ENCODE measurements around the gene EFCAB8.

EFCAB8 gene

DNA sequence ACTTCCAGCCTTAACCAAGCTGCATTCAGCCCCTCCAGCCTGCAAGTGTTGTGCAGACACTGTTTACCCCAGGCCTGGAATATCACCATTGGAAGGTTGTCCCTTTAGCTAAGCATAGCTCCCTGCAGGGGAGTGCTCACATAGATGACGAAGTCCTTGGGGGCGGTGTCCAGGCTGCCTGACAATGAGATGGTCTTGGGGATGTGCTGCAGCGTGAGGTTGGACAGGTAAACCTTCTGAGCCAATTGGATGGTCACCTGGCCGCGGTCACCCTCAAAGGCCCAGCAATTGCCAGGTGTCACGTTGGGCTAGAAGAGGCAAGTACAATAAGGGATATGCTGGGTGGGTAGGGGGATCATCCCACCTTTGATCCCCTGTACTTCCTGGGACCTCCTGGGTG, 126.9 kb downstream of the EFCAB8 start:
- ATAC-seq: no peak
- TF ChIP-seq BACH2 (CRISPR knock-in tag; IDR thresholded peaks at IDR 0.05; ENCODE audit: borderline replicate concordance) (no peak), ESRRG (CRISPR knock-in tag; IDR thresholded peaks at IDR 0.05) (no peak), ZNF70 (CRISPR knock-in tag; IDR thresholded peaks at IDR 0.05) (no peak), ZC3H10 (CRISPR knock-in tag; IDR thresholded peaks at IDR 0.05) (no peak), RARB (CRISPR knock-in tag; IDR thresholded peaks at IDR 0.05) (no peak), TOX (CRISPR knock-in tag; IDR thresholded peaks at IDR 0.05; ENCODE audit: borderline replicate concordance) (no peak), ZFP30 (CRISPR knock-in tag; IDR thresholded peaks at IDR 0.05) (no peak), PPARA (CRISPR knock-in tag; IDR thresholded peaks at IDR 0.05; ENCODE audit: borderline replicate concordance) (no peak), TCF4 (CRISPR knock-in tag; IDR thresholded peaks at IDR 0.05; ENCODE audit: borderline replicate concordance) (no peak), GLIS3 (CRISPR knock-in tag; IDR thresholded peaks at IDR 0.05) (no peak), ARNTL (CRISPR knock-in tag; IDR thresholded peaks at IDR 0.05; ENCODE audit: borderline replicate concordance, low read depth) (no peak), ZFP3 (CRISPR knock-in tag; IDR thresholded peaks at IDR 0.05) (no peak), OSR1 (CRISPR knock-in tag; IDR thresholded peaks at IDR 0.05) (no peak), ISL1 (CRISPR knock-in tag; IDR thresholded peaks at IDR 0.05) (no peak), ZNF565 (CRISPR knock-in tag; conservative IDR thresholded peaks at IDR 0.05; ENCODE audit: low read depth) (no peak), ZNF8 (CRISPR knock-in tag; IDR thresholded peaks at IDR 0.05) (no peak)
- TF ChIP-seq, protein P1, sequence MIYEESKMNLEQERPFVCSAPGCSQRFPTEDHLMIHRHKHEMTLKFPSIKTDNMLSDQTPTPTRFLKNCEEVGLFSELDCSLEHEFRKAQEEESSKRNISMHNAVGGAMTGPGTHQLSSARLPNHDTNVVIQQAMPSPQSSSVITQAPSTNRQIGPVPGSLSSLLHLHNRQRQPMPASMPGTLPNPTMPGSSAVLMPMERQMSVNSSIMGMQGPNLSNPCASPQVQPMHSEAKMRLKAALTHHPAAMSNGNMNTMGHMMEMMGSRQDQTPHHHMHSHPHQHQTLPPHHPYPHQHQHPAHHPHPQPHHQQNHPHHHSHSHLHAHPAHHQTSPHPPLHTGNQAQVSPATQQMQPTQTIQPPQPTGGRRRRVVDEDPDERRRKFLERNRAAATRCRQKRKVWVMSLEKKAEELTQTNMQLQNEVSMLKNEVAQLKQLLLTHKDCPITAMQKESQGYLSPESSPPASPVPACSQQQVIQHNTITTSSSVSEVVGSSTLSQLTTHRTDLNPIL (CRISPR knock-in tag; IDR thresholded peaks at IDR 0.05; ENCODE audit: low read depth): no peak
- TF ChIP-seq, protein P2, sequence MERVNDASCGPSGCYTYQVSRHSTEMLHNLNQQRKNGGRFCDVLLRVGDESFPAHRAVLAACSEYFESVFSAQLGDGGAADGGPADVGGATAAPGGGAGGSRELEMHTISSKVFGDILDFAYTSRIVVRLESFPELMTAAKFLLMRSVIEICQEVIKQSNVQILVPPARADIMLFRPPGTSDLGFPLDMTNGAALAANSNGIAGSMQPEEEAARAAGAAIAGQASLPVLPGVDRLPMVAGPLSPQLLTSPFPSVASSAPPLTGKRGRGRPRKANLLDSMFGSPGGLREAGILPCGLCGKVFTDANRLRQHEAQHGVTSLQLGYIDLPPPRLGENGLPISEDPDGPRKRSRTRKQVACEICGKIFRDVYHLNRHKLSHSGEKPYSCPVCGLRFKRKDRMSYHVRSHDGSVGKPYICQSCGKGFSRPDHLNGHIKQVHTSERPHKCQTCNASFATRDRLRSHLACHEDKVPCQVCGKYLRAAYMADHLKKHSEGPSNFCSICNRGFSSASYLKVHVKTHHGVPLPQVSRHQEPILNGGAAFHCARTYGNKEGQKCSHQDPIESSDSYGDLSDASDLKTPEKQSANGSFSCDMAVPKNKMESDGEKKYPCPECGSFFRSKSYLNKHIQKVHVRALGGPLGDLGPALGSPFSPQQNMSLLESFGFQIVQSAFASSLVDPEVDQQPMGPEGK (CRISPR knock-in tag; IDR thresholded peaks at IDR 0.05; ENCODE audit: borderline replicate concordance): no peak
- TF ChIP-seq, protein P3, sequence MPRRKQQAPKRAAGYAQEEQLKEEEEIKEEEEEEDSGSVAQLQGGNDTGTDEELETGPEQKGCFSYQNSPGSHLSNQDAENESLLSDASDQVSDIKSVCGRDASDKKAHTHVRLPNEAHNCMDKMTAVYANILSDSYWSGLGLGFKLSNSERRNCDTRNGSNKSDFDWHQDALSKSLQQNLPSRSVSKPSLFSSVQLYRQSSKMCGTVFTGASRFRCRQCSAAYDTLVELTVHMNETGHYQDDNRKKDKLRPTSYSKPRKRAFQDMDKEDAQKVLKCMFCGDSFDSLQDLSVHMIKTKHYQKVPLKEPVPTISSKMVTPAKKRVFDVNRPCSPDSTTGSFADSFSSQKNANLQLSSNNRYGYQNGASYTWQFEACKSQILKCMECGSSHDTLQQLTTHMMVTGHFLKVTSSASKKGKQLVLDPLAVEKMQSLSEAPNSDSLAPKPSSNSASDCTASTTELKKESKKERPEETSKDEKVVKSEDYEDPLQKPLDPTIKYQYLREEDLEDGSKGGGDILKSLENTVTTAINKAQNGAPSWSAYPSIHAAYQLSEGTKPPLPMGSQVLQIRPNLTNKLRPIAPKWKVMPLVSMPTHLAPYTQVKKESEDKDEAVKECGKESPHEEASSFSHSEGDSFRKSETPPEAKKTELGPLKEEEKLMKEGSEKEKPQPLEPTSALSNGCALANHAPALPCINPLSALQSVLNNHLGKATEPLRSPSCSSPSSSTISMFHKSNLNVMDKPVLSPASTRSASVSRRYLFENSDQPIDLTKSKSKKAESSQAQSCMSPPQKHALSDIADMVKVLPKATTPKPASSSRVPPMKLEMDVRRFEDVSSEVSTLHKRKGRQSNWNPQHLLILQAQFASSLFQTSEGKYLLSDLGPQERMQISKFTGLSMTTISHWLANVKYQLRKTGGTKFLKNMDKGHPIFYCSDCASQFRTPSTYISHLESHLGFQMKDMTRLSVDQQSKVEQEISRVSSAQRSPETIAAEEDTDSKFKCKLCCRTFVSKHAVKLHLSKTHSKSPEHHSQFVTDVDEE (CRISPR knock-in tag; IDR thresholded peaks at IDR 0.05): no peak

DNA sequence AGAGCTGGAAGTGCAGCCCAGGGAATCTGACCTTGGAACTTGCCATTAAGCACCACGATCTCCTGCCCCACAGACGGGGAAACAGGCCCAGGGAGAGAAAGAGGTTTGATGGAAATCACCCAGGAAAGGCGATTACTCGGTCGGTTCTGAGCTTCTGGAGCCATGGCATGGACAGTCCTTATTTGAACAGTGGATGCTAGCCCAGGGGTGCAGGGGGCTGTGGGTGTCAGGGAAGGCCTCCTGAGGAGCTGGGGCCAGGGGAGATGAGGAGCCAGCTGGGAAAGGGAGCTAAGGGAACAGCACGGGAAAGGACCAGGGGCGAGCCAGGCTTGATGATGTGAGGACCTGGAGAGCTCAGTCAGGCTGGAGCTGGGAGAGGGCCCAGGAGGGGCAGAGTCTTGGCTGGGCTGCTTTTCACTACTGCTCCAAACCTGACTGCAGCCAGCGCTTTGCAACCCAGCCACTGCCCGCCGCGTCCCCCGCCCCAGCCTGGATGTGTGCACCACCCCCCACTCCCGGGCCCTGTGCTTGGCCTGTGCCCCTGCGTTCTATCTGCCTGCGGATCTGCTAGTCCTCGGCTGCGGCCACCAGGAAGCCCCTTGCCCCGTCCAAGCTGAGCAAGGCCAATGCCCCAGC, 127.7 kb downstream of the EFCAB8 start:
- TF ChIP-seq ZFP30 (CRISPR knock-in tag; IDR thresholded peaks at IDR 0.05): no peak
- TF ChIP-seq ARNTL (CRISPR knock-in tag; IDR thresholded peaks at IDR 0.05; ENCODE audit: borderline replicate concordance, low read depth): no peak
- no peak for TF ChIP-seq ZFP3 (CRISPR knock-in tag; IDR thresholded peaks at IDR 0.05)
- no peak for ATAC-seq

DNA sequence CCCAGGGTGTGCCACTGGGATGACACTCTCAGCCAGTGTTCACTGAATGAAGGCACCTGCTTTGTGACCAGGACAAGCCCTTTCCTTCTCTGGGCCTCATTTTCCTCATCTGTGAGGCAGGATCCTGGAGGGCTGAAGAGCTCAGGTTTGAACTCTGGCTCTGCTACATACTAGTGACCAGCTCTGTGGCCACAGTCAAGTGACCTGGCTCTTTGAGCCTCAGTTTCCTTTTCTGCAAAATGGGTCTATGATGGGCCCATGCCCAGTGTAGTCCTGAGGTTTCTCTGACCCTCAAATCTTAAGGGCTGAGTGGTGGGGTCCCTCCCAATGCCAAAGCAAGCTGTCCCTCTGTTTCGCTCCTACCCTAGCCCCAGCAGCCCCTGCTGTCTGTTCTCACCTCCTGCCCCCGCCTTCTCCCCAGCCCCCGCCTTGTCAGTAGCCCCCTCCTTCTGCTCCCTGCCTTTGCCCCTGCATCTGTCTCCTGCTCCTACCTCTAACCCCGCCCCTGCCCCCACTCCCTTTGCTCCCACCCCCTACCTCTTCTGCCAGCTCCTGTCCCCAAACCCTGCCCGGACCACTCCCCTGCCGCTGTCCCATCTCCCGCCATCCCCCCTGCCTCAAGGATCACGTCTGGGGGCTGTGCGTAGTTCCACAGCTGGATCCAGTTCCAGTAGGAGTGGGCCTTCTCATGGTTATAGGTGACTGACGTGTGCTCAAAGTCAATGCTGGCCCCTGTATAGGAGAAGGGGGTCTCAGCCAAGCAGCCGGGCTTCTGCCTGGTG, 128.5 kb downstream of the EFCAB8 start:
- ATAC-seq: no peak
- no peak for TF ChIP-seq ZNF70 (CRISPR knock-in tag; IDR thresholded peaks at IDR 0.05)
- TF ChIP-seq ZFP3 (CRISPR knock-in tag; IDR thresholded peaks at IDR 0.05): no peak
- TF ChIP-seq GLIS3 (CRISPR knock-in tag; IDR thresholded peaks at IDR 0.05): no peak
- no peak for TF ChIP-seq ZC3H10 (CRISPR knock-in tag; IDR thresholded peaks at IDR 0.05)
- TF ChIP-seq ARNTL (CRISPR knock-in tag; IDR thresholded peaks at IDR 0.05; ENCODE audit: borderline replicate concordance, low read depth): no peak
- no peak for TF ChIP-seq ZFP30 (CRISPR knock-in tag; IDR thresholded peaks at IDR 0.05)
- TF ChIP-seq, protein P3 (CRISPR knock-in tag; IDR thresholded peaks at IDR 0.05): no peak
- TF ChIP-seq, protein P1 (CRISPR knock-in tag; IDR thresholded peaks at IDR 0.05; ENCODE audit: low read depth): no peak
- no peak for TF ChIP-seq ISL1 (CRISPR knock-in tag; IDR thresholded peaks at IDR 0.05)
- TF ChIP-seq ZNF565 (CRISPR knock-in tag; conservative IDR thresholded peaks at IDR 0.05; ENCODE audit: low read depth): no peak

Data from SK-N-SH treated with all-trans-retinoic acid at 6 μM for 48 hours (cell line).